Panc1 (cell line): ENCODE results near the gene PACC1. TPM values are rescaled to one million over a fixed set of nuclear protein-coding genes. Genes with fewer than 3 reads are reported as not detected.

Source experiments
- ATAC-seq: fragments of 200-7000 bp; cut with Tn5 transposase; 2 replicates; pipeline ENCODE4 v1.9.1; 2020; ENCODE audit warnings: mild to moderate bottlenecking, moderate library complexity
- BruUV-seq: library from RNA; stranded (reverse); fragments of 400-500 nt; replicated peaks from 2 replicates; lab custom pipeline; 2021; lab: Mats Ljungman, UMichigan
- CTCF ChIA-PET: fragments of 300-600 bp; sonication (Branson Sonifier 250); formaldehyde crosslinking; loops from one replicate; lab custom pipeline; 2022; ENCODE audit warnings: antibody characterized with exemption; lab: Charles Lee
- POLR2A ChIA-PET: fragments of 300-600 bp; sonication (Branson Sonifier 250); formaldehyde crosslinking; loops from one replicate; lab custom pipeline; 2022; ENCODE audit warnings: antibody characterized with exemption; lab: Charles Lee
- DNase-seq: peaks from one replicate; pipeline ENCODE4 v3.0.0-alpha.2; 2010; ENCODE audit warnings: low read depth, low spot score
- H3K27ac ChIP-seq: 2 replicates; pipeline ENCODE4 v1.5.1; 2011; ENCODE audit warnings: mild to moderate bottlenecking, low read length, inconsistent platforms
- H3K27me3 ChIP-seq: fragments of 200-500 bp; sonication (Bioruptor generic); 2 replicates; pipeline ENCODE4 v1.6.0; 2014; ENCODE audit warnings: low read length, inconsistent platforms; ENCODE audit not compliant: control insufficient read depth, insufficient read depth
- H3K36me3 ChIP-seq: fragments of 200-500 bp; sonication (Bioruptor generic); 2 replicates; pipeline ENCODE4 v1.5.1; 2014; ENCODE audit warnings: inconsistent platforms, mild to moderate bottlenecking, low read length, moderate library complexity; ENCODE audit not compliant: control insufficient read depth, insufficient read depth
- H3K4me1 ChIP-seq: 2 replicates; pipeline ENCODE4 v1.5.1; 2011; ENCODE audit warnings: inconsistent platforms, mild to moderate bottlenecking, low read length, moderate library complexity; ENCODE audit not compliant: control insufficient read depth, insufficient read depth
- H3K4me3 ChIP-seq, 2 experiments: 2 replicates each; pipeline ENCODE4 v1.5.1; 2011 to 2012; ENCODE audit warnings: low read depth in 2 of 2, low read length in 2 of 2, mild to moderate bottlenecking in 2 of 2, inconsistent platforms in 1 of 2, moderate library complexity in 1 of 2
- H3K9me3 ChIP-seq: fragments of 200-500 bp; sonication (Bioruptor generic); 2 replicates; pipeline ENCODE4 v1.5.1; 2014; ENCODE audit warnings: low read depth, mild to moderate bottlenecking, inconsistent platforms, low read length, moderate library complexity; ENCODE audit not compliant: control insufficient read depth, insufficient read depth
- POLR2AphosphoS5 ChIP-seq: IDR thresholded peaks from 2 replicates; pipeline ENCODE4 v1.6.1; 2012; ENCODE audit warnings: mild to moderate bottlenecking, low read depth, low read length, moderate library complexity
- REST ChIP-seq, 2 experiments: IDR thresholded peaks; 2 replicates each; pipeline ENCODE4 v1.6.1; 2011 to 2012; ENCODE audit warnings: low read depth in 2 of 2, control low read depth in 1 of 2, low read length in 1 of 2, mild to moderate bottlenecking in 1 of 2, moderate library complexity in 1 of 2; ENCODE audit not compliant: insufficient read depth in 1 of 2
- SIN3A ChIP-seq: IDR thresholded peaks from 2 replicates; pipeline ENCODE4 v1.6.1; 2012; ENCODE audit warnings: low read depth, mild to moderate bottlenecking, low read length, moderate library complexity, borderline replicate concordance; ENCODE audit not compliant: insufficient read depth
- TCF7L2 ChIP-seq: IDR thresholded peaks from 2 replicates; pipeline ENCODE4 v1.6.1; 2011; ENCODE audit warnings: mild to moderate bottlenecking, low read depth, low read length, inconsistent platforms
- in situ Hi-C: cut with HindIII; loops from 2 replicates; pipeline ENCODE4 v1.10.0; 2016; ENCODE audit warnings: low sequenced_read_pairs, low pct_unique_long_range_greater_than_20kb
- intact Hi-C: fragments of 100-400 bp; cut with micrococcal nuclease; formaldehyde crosslinking; loops from one replicate; pipeline ENCODE4 v1.10.0; 2022; ENCODE audit not compliant: unreplicated experiment
- total RNA-seq: library from RNA; stranded (reverse); gene quantifications from one replicate; pipeline ENCODE4 v1.2.1, GENCODE V29; 2021; ENCODE audit not compliant: unreplicated experiment
- TF ChIP-seq, protein P1 (sequence below): fragments of 450-650 bp; IDR thresholded peaks from 2 replicates; pipeline ENCODE4 v1.5.1; 2017; ENCODE audit warnings: mild to moderate bottlenecking

Gene PACC1
- total RNA-seq, 1 experiment from 2014 or later, result 11.5 TPM

GRCh38 chr1:212402666-212403321 lies 11.9 kb downstream of the PACC1 start:
- in situ Hi-C loops, result no loop called here
- Histone ChIP-seq H3K36me3 (no peaks in the 10 kb centered on the region), H3K4me3 (no peak overlapping the region), H3K9me3 (peaks cover 3% of the 10 kb centered on the region; the same call in 1 of the 2 replicates), H3K4me1 (no peaks in the 10 kb centered on the region), H3K27me3 (no peaks in the 10 kb centered on the region), H3K27ac (no peak overlapping the region)
- ATAC-seq (no peak), DNase-seq (no peak)
- TF ChIP-seq REST (IDR thresholded peaks at IDR 0.05; ENCODE audit: insufficient read depth in 1 of 2, low read depth in 2 of 2, low read length in 1 of 2) (no peak), TCF7L2 (no peak), POLR2AphosphoS5 (no peak), SIN3A (no peak)
- TF ChIP-seq, protein P1, sequence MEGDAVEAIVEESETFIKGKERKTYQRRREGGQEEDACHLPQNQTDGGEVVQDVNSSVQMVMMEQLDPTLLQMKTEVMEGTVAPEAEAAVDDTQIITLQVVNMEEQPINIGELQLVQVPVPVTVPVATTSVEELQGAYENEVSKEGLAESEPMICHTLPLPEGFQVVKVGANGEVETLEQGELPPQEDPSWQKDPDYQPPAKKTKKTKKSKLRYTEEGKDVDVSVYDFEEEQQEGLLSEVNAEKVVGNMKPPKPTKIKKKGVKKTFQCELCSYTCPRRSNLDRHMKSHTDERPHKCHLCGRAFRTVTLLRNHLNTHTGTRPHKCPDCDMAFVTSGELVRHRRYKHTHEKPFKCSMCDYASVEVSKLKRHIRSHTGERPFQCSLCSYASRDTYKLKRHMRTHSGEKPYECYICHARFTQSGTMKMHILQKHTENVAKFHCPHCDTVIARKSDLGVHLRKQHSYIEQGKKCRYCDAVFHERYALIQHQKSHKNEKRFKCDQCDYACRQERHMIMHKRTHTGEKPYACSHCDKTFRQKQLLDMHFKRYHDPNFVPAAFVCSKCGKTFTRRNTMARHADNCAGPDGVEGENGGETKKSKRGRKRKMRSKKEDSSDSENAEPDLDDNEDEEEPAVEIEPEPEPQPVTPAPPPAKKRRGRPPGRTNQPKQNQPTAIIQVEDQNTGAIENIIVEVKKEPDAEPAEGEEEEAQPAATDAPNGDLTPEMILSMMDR, result no peak
- intact Hi-C loops, result no loop called here
- ChIA-PET POLR2A (no interaction called here), CTCF (no interaction called here)
- no TSS peak for BruUV-seq

DNA sequence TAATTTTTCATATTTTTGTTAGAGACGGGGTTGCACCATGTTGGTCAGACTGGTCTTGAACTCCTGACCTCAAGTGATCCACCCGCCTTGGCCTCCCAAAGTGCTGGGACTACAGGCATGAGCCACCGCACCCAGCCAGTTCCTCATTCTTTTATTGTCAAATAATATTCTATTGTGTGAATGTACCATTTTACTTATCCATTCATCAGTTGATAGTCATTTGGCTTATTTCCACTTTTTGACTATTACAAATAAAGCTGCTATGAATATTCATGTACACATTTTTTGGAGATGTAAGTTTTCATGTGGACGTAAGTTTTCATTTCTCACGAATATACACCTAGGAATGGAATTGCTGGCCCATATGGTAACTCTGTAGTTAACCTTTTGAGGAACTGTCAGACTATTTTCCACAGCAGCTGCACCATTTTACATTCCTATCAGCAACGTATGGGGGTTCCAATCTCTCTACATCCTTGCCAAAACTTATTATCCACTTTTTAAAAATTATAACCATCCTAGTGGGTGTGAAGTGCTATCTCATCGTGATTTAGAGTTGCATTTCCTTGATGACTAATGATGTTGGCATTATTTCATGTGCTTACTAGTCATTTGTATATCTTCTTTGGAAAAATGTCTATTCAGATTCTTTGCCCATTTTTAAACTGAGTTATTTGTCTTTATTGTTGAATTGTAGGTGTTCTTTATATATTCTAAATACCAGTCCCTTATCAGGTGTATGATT lies 12.7 kb downstream of the PACC1 start:
- H3K4me1 ChIP-seq, result no peaks in the 10 kb centered on the region
- TF ChIP-seq SIN3A, result no peak
- TF ChIP-seq, protein P1, result no peak
- no peak for TF ChIP-seq TCF7L2
- no peak for TF ChIP-seq POLR2AphosphoS5
- no peak for TF ChIP-seq REST (IDR thresholded peaks at IDR 0.05; ENCODE audit: insufficient read depth in 1 of 2, low read depth in 2 of 2, low read length in 1 of 2)
- in situ Hi-C loops (no loop called here), intact Hi-C loops (no loop called here)
- no TSS peak for BruUV-seq
- no peaks in the 10 kb centered on the region for H3K27me3 ChIP-seq
- CTCF ChIA-PET, result no interaction called here
- POLR2A ChIA-PET, result no interaction called here
- no peak overlapping the region for H3K4me3 ChIP-seq
- ATAC-seq (no peak), DNase-seq (no peak)
- H3K27ac ChIP-seq, result no peak overlapping the region
- H3K9me3 ChIP-seq, result peaks cover 11% of the 10 kb centered on the region
- no peaks in the 10 kb centered on the region for H3K36me3 ChIP-seq
